GM19239 (cell line): Measurements from ENCODE around the gene SMAD6.

Experiments used
- DNase-seq: peaks from one replicate; pipeline ENCODE4 v3.0.0; 2011; ENCODE audit warnings: low spot score; ENCODE audit not compliant: insufficient read length
- FAIRE-seq: peaks from 2 replicates; lab custom pipeline; 2011; peaks lifted over from hg19 to GRCh38; lab: Jason Lieb, UNC

The SMAD6 gene

DNA sequence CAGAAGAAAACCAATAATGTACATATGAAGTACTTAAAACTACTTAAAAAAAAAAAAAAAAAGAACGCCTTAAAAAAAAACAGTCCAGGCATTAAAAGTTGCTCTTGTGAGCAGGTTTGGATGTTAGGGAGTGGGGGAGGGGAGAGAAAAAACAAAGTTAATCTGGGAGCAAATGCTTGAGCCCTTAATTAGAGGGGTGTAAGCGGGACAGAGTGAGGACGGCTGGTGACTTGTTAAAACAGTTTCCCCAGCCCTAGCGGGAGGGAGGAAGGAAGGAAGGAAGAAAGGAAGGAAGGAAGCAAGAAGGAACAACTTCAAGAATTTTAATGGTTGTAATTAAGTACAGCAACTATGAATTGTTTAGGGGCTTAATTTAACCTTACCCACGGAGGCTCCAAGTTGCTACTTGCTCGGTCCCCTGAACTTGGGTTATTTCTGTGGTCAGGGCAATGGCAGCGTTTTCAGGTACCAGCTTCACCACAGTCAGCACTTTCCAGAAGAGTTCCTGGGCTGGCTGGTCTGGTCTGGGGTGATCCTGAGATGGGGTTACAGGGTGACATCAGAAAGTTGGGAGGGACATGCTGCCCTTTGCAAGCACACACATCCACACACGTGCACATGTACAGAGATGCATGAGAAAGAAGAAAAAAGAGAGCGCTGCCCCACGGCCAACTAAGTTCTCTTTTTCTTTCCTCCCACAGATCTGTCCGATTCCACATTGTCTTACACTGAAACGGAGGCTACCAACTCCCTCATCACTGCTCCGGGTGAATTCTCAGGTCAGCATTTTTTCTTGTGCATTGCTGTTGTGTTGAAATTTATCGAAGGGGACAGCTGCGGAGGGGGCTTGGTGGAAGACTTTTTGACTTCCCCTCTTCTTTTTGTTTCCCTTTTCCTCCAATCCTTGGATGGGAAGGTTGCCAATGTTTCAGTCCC is 14.0 kb downstream of the SMAD6 start:
- no peak for DNase-seq

DNA sequence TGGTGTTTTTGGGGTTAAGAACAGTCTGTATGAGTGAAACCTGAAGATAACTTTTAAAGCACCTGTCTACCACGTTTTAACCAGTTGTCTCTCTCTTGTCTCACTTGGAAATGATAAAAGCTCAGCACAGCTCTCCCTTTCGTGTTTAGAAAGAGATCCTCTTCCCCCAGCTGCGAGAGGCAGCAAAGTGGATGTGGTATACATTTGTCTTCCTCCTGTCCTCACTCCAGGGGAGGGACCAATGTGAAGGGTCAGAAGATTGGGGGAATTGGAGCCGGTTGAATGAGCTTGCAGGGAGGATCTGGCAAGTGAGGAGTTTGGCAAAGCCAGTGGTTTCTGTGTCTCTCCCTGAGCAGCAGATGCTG is 14.6 kb downstream of the SMAD6 start:
- FAIRE-seq (no peak), DNase-seq (no peak)

More for the DNA sequence above, 14.0 kb downstream of the SMAD6 start:
- no peak for FAIRE-seq

DNA sequence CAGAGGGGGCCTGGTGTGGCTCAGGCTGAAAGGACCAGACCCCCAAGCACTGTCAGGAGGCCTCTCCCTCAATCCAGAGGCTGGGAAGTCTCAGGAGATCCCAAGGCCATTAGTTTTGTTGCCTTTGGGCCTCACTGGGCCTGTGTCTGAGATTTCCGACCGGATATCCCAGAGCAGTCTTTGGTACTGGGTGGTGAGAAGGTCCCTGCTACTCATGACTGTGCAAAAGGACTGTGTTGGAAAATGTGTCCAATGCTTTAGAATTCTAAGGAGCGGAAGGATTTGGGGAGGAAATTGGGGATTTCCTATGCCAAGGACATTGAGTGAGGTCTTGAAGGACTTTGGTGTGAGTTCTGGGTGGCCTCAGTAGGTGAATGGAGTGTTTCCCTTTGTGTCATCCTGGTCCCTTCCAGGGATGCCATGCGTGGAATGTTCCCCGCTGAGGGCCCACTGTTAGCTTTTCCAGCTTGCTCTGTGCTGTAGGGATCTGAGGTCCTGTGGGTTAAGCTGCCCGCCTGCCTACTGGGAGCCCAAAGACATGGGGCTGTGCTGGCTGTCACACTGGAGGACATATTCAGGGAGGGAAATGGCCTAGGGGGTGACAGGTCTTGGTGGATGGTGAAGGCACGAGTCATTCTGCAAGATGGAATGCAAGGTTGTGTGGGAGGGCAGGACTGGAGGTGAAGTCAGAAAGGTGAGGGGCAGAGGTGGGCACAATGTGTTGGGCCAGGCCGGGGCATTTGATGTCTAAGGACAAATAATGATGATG is 16.4 kb downstream of the SMAD6 start:
- FAIRE-seq: no peak
- DNase-seq: no peak

DNA sequence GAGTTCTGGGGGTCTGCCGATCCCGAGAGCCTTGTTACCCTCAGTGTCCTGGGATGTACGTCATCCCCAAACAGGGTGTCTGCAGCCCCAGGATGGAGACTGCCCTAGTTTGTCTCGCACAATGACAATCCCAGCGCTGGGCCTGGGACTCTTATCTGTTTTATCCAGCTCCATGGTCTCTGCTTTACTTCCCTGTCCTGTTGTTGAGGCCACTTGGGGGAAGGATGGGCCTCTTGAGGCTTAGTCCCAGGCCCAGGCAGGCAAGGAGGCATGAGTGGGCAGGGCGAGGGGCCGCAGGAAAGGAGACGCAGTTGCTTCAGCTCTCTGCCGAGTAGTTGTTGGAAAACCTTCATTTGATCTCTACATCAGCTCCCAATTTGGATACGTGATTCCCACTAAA is 17.4 kb downstream of the SMAD6 start:
- no peak for FAIRE-seq
- no peak for DNase-seq

DNA sequence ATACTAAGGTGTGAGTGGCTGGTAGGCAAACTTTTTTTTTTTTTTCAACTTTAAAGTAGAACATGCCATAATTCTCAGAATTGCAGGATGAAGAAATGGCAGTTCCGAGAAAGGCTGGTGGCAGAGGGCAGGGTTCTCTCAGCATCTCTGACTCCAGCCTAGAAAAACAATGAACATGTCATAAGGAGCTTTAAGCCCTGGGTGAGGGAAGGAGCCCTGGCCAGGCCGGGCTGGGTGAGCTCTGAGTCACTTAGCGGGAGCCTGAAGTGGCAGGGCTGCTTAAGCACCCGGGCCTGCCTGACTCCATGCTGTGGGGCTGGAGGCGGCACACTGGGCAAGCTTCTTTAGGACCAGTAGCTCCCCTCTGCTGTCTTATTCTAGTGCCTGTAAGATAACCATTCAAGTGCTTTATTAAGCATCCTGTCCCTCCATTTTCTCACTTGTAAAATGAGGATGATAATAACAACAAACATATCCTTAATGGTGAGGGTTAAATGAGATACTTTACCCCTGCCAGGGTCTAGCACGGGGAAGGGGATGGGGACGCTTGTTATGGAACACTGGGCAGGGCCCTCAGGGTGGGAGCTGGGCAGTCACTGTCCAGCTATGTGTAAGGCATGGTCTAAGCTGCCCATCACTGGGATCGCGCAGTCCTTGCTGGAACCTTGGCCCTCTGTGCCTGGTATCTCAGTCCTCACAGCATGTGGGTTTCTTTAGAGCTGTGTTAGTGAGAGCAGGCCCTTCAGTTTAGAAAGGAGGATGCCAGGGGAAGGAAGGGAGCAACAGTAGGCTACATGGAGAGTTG is 18.4 kb downstream of the SMAD6 start:
- DNase-seq: no peak
- FAIRE-seq: no peak

DNA sequence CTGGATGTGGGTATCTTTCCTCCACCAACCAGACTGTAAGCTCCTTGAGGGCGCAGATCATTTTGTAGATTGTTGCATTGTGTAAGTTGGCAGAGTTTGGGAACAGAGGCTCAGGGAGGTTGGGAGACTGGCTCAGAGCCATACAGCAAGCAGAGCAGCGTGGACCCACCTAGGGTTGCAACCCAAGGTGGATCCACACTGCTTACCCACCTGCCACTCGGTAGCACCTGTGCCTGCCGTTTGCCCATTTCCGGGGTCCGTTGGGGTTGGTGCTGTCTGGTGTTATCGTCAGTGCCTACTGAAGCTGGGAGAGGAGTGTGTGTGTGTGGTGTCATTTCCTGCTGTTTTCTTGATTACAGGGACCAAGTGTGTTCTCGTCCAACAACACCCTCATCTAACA is 19.0 kb downstream of the SMAD6 start:
- FAIRE-seq: no peak
- no peak for DNase-seq

DNA sequence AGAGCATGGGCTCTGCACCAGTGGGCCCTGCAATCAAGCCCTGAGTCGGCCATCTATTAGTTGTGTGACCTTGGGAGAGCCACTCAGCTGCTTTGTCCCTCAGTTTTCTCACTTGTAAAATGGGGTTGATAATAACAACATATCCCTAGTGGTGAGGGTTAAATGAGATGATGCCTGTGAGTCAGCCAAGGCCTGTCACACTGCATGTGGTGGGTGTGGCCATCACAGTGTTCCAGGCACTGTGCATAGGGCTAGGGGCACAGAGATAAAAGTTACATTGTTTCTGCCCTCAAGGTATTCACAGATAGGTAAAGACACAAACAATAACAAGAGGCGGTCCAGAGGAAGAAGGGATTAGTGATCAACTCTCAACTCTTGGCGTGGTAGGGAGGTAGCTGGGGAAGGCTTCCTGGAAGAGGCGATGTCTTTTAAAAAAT is 19.5 kb downstream of the SMAD6 start:
- FAIRE-seq (no peak), DNase-seq (no peak)

DNA sequence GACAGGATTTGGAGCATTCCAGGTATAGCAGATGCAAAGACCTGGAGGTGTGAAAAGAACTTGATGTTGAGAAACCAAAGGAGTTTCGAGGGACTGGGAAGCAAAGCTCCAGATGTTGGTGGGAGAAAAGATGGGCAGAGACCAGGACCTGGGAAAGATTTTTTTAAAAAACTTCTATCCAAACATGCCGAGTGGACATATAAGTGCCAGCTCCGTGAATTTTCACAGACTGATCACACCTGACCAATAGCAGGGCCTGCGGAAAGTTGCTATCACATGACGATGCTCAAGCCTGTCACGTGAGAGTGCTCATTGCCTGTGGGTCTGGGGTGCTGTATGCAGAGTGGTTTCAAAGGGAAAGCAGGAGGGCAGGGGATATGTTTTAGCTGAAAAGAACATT is 19.9 kb downstream of the SMAD6 start:
- DNase-seq: no peak
- FAIRE-seq: no peak

DNA sequence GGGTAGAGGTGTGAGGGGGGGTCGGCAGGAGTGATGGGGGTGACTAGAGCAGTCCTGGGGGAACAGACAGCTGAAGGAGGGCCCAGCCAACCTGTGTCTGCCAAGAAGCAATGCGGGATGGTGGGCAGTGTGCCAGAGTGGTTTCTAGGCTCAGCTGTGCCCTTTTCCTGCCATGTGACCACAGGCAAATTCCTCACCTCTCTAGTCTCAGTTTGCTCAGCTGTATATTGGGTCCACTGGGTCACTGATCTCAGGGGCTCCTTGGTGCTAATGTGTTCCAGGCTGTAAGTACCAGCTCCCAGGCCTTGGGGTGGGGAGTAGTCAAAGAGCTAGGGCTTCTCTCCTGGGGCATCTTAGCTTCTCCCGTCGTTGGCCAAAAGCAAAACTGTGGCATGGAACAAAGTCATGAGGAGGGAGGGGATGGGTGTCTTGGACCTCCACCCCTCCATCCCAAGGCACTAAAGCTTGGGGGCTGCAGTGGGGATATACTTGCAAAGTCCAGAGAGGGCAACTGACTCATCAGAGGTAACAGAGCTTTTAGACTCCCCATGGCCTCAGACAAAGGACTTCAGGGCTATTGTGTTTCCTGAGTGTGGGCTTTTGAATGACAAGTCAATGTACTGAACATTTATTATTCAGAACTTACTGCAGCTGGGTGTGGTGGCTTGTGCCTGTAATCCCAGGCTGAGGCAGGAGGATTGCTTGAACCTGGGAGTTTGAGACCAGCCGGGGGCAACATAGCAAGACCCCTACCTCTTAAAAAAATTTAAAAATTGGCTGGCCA is 20.9 kb downstream of the SMAD6 start:
- FAIRE-seq (no peak), DNase-seq (no peak)

DNA sequence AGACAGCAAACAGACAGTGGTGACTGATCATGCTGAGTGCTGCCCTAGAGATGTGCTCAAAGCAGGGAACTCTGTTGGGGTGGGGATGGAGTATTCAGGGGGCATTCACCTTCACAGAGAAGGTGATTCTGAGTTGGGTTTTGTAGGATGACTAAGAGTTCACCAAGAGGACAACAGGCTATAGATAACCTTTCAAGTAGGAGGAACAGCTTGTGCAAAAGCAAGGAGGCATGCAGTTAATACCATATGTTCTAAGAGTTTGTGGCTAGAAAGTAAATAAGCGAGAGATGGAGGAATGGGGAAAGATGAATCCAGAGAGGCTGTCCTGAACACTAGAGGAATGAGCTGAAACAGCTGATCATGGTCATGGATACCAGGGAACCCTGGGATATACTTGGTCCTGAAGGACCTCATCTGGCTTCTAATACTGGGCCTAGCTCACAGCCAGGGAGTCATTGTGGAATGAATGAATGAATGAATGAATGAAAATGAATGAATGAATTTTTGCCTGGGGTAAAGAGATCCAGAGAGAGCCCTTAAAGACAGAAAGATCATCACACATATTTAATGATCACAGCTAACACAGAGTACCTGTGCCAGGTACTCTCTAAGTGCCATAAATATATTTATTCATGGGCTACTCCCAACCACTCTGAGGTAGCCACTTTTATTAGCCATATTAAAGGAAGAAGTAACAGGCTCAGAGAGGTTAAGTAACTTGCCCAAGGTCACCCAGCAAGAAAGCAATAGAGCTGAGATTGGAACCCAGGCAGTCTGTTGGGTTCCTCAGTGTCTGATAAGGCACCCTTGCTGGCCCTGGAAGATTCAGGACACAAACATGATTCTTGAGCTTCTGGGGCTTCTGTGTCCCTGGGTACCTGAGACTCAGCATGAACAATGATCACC is 22.0 kb downstream of the SMAD6 start:
- no peak for DNase-seq
- FAIRE-seq: no peak

DNA sequence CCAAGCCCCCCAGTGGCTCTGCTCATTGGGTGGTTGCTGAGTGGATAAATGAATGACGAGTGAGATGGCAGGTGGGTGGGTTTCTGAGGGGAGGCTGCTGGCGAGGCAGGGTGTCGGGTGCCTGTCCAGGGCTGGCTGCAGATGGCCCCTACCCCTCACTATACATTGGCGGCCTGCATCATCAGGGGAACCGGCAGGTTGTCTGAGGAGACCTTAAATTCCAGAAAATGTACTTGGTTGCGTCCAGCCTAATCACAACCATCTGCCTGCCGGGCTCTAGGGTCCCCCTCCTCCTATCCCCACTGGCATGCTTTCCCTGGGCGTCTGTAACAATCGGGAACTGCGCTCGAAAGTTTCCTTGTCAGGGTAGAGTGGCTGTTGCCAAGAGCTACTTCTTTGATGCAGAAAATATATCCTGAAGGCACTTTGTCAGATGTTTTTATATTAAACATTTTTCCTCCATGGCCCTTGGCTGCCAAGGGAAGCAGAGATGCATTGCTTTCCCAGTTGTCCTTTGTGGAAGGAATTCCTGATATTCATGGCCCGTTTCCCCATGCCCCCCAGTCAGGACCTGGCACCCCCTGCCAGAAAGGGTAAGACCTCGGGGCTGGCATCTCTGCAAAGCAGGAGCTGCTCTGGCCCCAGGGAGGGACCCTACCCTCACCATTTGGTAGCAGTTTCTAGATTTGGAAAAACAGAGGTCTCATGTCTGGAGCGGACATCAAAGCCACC is 22.9 kb downstream of the SMAD6 start:
- no peak for DNase-seq
- no peak for FAIRE-seq

DNA sequence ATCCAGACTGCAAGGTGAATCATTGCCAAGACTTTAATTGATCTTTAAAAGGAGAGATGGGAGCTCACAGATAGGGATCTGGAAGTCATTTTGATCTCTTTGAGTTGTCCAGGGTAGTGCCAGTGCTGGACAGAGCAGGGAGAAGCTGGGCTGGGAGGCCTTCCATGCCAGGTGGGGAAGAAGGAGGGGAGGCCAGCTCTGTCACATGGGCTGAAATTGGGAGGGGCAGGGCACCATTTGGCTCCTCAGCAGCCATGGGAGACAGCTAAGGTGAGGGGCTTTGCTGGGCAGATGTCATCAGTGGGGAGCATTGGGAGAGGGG is 23.4 kb downstream of the SMAD6 start:
- DNase-seq (no peak), FAIRE-seq (no peak)

DNA sequence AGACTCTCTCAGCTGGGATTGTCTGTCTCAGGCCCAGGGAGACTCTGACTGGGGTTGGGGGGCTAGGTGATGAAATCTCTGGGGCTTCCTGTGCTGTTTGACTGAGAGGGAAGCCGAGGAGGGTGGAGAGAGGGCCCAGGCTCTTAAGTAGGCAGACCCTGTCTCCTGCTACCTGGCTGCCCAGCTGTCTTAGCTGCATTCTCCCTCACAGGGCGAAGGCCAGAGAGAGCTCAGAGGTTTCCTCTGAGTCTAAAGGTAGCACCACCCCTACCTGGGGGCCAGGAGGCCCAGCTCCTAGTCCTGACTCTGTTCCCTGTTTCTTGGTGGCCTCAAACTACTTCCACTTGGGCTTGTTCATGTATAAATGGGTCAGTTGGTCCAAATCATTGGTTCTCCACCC is 24.4 kb downstream of the SMAD6 start:
- DNase-seq (no peak), FAIRE-seq (no peak)

DNA sequence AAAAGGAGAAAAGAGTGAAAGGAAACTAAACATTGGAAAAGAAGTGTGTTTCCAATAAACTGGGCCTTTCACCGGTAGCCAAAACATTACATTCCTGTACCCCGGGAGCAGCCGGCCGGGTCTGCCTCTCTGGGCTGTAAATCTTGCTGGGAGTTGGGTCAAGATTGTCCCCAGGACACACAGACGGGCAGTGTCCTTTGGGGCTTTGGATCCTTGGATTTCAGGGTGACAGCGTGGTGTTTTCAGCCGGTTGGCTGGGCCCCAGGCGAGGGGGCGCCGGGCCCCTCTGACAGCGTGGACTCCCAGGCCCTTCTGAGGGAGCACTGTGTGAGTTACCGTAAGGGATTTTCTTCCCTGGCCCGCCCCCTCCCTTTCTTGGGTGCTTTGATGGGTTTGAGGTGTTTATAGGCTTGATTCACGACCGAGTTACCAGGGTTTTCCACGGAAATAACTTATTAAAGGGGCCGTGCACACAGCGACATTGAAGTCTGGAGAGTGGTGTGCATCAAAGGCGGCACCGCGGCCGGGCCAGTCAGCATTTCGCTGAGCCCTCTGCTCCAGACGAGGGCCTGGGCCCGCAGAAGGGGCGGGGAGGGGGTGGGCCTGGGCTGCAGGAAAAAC is 27.4 kb downstream of the SMAD6 start:
- no peak for FAIRE-seq
- DNase-seq: no peak

DNA sequence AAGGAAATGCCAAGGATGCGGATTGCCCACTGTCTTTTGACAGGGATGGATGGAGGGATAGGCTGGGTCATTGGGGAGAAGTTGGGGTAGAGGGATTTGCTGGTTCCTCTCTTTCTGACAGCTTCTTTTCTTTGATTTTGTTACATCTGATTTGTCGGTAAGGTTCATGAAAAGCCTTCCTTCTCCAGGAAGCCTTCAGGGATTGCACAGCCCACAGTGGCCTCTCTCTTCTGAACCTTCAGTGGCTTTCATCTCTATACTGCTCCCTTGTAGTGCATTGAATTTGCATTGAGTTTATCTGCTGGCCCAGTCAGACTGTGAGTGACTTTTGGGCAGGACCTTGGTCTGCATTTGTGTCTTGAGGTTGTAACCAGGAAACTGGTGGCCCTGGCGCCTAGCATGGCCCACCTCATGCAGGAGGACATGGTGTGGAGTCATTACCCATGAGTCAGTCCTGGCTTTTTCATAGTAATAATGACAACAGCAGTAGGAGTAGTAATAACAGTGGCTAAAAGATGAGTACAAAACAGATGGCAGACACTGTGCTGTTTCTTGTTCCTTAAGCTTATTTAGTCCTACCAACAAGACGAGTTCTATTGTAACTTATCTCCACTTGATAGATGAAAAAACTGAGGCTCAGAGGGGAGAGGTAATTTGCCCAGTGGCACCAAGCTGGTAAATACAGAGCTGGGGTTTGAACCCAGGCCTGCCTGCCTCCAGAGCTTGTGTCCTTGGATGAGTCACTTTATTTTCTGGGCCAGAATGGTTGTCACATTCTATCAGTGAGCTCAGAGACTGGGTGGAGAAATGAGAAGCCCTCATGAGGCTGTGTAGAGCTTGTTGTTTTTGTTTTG is 28.4 kb downstream of the SMAD6 start:
- no peak for FAIRE-seq
- no peak for DNase-seq

DNA sequence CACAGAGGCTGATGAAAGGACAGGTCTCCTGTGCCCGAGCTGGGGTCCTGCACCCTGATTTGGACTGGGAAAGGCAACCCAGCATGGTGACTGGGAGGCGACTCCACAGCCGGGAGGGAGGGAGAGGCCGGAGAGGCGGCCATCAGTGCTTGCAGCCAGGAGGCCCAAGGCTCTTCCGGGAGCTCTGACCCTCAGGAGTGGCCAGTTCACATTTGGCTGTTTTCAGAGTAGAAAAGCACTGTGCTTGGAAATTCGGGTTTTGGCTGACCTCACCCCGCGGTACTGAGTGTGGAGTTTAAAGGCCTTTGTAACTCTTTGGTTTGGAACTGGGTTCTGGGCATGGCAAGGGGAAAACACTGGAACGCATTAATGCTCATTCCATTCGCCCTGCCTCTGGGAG is 31.9 kb downstream of the SMAD6 start:
- DNase-seq (no peak), FAIRE-seq (no peak)
